Effector memory CD4-positive, alpha-beta T cell (primary cell): Measurements from ENCODE around the gene ZNF560.

Experiments used
- DNase-seq, 3 donors: peaks; one replicate each; pipeline ENCODE4 v3.0.0-alpha.2; 2020
- H3K27ac ChIP-seq: 2 replicates; pipeline ENCODE4 v1.7.0; 2013; ENCODE audit warnings: mild to moderate bottlenecking, low read length, moderate library complexity; ENCODE audit not compliant: insufficient read depth, poor library complexity, severe bottlenecking
- H3K27me3 ChIP-seq: replicated peaks from 2 replicates; pipeline ENCODE4 v1.7.0; 2013; ENCODE audit warnings: mild to moderate bottlenecking, low read length; ENCODE audit not compliant: insufficient read depth, control insufficient read depth, poor library complexity, severe bottlenecking
- H3K36me3 ChIP-seq: 2 replicates; pipeline ENCODE4 v1.7.0; 2013; ENCODE audit warnings: mild to moderate bottlenecking, low read length, moderate library complexity; ENCODE audit not compliant: control insufficient read depth, insufficient read depth
- H3K4me1 ChIP-seq: 2 replicates; pipeline ENCODE4 v1.7.0; 2013; ENCODE audit warnings: low read length, mild to moderate bottlenecking; ENCODE audit not compliant: control insufficient read depth, insufficient read depth, poor library complexity, severe bottlenecking
- H3K4me3 ChIP-seq: 2 replicates; pipeline ENCODE4 v1.7.0; 2013; ENCODE audit warnings: low read length, low read depth, mild to moderate bottlenecking; ENCODE audit not compliant: insufficient read depth, poor library complexity, severe bottlenecking
- H3K9me3 ChIP-seq: 2 replicates; pipeline ENCODE4 v1.7.0; 2013; ENCODE audit warnings: mild to moderate bottlenecking, low read length, moderate library complexity; ENCODE audit not compliant: control insufficient read depth

The ZNF560 gene

GRCh38 chr19:9453953-9454352, 44.5 kb downstream of the ZNF560 start:
- H3K36me3 ChIP-seq: no peaks in the 10 kb centered on the region
- H3K9me3 ChIP-seq: peaks cover 23% of the 10 kb centered on the region
- H3K4me3 ChIP-seq: no peak overlapping the region
- no peaks in the 10 kb centered on the region for H3K4me1 ChIP-seq
- no peak overlapping the region for H3K27ac ChIP-seq
- no peak for DNase-seq
- no peaks in the 10 kb centered on the region for H3K27me3 ChIP-seq

- H3K4me3 ChIP-seq: no peak overlapping the region
- no peak overlapping the region for H3K27ac ChIP-seq
- no peaks in the 10 kb centered on the region for H3K4me1 ChIP-seq
- H3K9me3 ChIP-seq: peaks cover 6% of the 10 kb centered on the region
- DNase-seq: no peak
- no peaks in the 10 kb centered on the region for H3K27me3 ChIP-seq
- no peaks in the 10 kb centered on the region for H3K36me3 ChIP-seq
These were observed 53.4 kb downstream of the ZNF560 start for GRCh38 chr19:9445037-9445436.

GRCh38 chr19:9436358-9436757, 62.1 kb downstream of the ZNF560 start:
- H3K4me1 ChIP-seq: no peaks in the 10 kb centered on the region
- no peak overlapping the region for H3K4me3 ChIP-seq
- no peak for DNase-seq
- H3K27ac ChIP-seq: peak overlapping the region; percentile 89
- no peaks in the 10 kb centered on the region for H3K27me3 ChIP-seq
- H3K36me3 ChIP-seq: peaks cover 14% of the 10 kb centered on the region
- H3K9me3 ChIP-seq: no peaks in the 10 kb centered on the region

GRCh38 chr19:9435279-9436268, 62.8 kb downstream of the ZNF560 start, which contains the start of gene ZNF266:
TSS of gene ZNF266 (minus strand) at chr19:9435573. CDS start at chr19:9420089, 15,484 bp downstream.
- Histone ChIP-seq H3K4me1 (no peaks in the 10 kb centered on the region), H3K27ac (peak within 1 kb of the TSS; percentile 89), H3K27me3 (no peaks in the 10 kb centered on the region), H3K4me3 (peak within 1 kb of the TSS; percentile 90), H3K9me3 (no peaks in the 10 kb centered on the region), H3K36me3 (peaks cover 22% of the 10 kb centered on the region)
- peak; percentile 84 to 89 (median 85) for DNase-seq

GRCh38 chr19:9431475-9431874, 66.9 kb downstream of the ZNF560 start:
- peak in 1 of 3 donors; percentile 23 for DNase-seq
- H3K4me1 ChIP-seq: no peaks in the 10 kb centered on the region
- H3K36me3 ChIP-seq: peaks cover 50% of the 10 kb centered on the region
- no peaks in the 10 kb centered on the region for H3K9me3 ChIP-seq
- no peak overlapping the region for H3K4me3 ChIP-seq
- H3K27me3 ChIP-seq: no peaks in the 10 kb centered on the region
- no peak overlapping the region for H3K27ac ChIP-seq

GRCh38 chr19:9430444-9430843, 68.0 kb downstream of the ZNF560 start:
- H3K4me1 ChIP-seq: no peaks in the 10 kb centered on the region
- no peak overlapping the region for H3K27ac ChIP-seq
- no peaks in the 10 kb centered on the region for H3K27me3 ChIP-seq
- peaks cover 60% of the 10 kb centered on the region for H3K36me3 ChIP-seq
- DNase-seq: no peak
- no peak overlapping the region for H3K4me3 ChIP-seq
- no peaks in the 10 kb centered on the region for H3K9me3 ChIP-seq

- Histone ChIP-seq H3K4me3 (no peak overlapping the region), H3K27ac (no peak overlapping the region), H3K27me3 (no peaks in the 10 kb centered on the region), H3K36me3 (peaks cover 84% of the 10 kb centered on the region), H3K9me3 (peaks cover 6% of the 10 kb centered on the region), H3K4me1 (no peaks in the 10 kb centered on the region)
- no peak for DNase-seq
These were observed 70.5 kb downstream of the ZNF560 start for GRCh38 chr19:9427941-9428340.
